H9 (cell line): ENCODE measurements around the gene DDT. TPM values are rescaled to one million over a fixed set of nuclear protein-coding genes. Genes with fewer than 3 reads are reported as not detected.

Experiments
- total RNA-seq: library from RNA; stranded (reverse); gene quantifications from 2 replicates; pipeline ENCODE4 v1.2.1, GENCODE V29; 2021

DDT gene
- total RNA-seq, 1 experiment from 2014 or later, result 185 TPM

Other genes starting within 250 kb of the DDT start
- gene ZNF70, start 223.3 kb downstream of the DDT start, total RNA-seq, result 3.2 and 3.5 TPM in 2 replicates
- gene VPREB3, start 220.0 kb downstream of the DDT start, total RNA-seq, result 0.50 TPM in 2 replicates
- 0.81 and 1.8 TPM in 2 replicates for gene C22orf15, start 211.5 kb downstream of the DDT start, total RNA-seq
- gene CHCHD10, start 206.5 kb downstream of the DDT start, total RNA-seq, result 47.5 and 53.7 TPM in 2 replicates
- 4.9 and 5.3 TPM in 2 replicates for gene MMP11, start 201.6 kb downstream of the DDT start, total RNA-seq
- 132 and 136 TPM in 2 replicates for gene SMARCB1, start 187.5 kb downstream of the DDT start, total RNA-seq
- 9.0 and 9.8 TPM in 2 replicates for gene DERL3, start 135.4 kb downstream of the DDT start, total RNA-seq
- 12.1 and 15.0 TPM in 2 replicates for gene SLC2A11, start 116.6 kb downstream of the DDT start, total RNA-seq
- gene MIF, start 80.1 kb downstream of the DDT start, total RNA-seq, result 1,068 and 1,091 TPM in 2 replicates
- gene GSTT2B, start 13.2 kb downstream of the DDT start, total RNA-seq, result 4.5 and 4.7 TPM in 2 replicates
- gene DDTL, start 7.6 kb downstream of the DDT start, total RNA-seq, result not detected in 2 replicates
- 0.22 and 0.24 TPM in 2 replicates for gene GSTT2, start 5.7 kb upstream of the DDT start, total RNA-seq
- not detected in 2 replicates for gene GSTT4, start 31.0 kb upstream of the DDT start, total RNA-seq
- 68.0 and 73.7 TPM in 2 replicates for gene CABIN1, start 36.9 kb upstream of the DDT start, total RNA-seq
- gene SUSD2, start 207.0 kb upstream of the DDT start, total RNA-seq, result 3.8 and 4.2 TPM in 2 replicates